ENCODE measurements around the gene PRRT4. TPM values are rescaled to one million over a fixed set of nuclear protein-coding genes. Genes with fewer than 3 reads are reported as not detected.

PRRT4 gene
- total RNA-seq, 1 donor from 2014 or later: 0.47 TPM

DNA sequence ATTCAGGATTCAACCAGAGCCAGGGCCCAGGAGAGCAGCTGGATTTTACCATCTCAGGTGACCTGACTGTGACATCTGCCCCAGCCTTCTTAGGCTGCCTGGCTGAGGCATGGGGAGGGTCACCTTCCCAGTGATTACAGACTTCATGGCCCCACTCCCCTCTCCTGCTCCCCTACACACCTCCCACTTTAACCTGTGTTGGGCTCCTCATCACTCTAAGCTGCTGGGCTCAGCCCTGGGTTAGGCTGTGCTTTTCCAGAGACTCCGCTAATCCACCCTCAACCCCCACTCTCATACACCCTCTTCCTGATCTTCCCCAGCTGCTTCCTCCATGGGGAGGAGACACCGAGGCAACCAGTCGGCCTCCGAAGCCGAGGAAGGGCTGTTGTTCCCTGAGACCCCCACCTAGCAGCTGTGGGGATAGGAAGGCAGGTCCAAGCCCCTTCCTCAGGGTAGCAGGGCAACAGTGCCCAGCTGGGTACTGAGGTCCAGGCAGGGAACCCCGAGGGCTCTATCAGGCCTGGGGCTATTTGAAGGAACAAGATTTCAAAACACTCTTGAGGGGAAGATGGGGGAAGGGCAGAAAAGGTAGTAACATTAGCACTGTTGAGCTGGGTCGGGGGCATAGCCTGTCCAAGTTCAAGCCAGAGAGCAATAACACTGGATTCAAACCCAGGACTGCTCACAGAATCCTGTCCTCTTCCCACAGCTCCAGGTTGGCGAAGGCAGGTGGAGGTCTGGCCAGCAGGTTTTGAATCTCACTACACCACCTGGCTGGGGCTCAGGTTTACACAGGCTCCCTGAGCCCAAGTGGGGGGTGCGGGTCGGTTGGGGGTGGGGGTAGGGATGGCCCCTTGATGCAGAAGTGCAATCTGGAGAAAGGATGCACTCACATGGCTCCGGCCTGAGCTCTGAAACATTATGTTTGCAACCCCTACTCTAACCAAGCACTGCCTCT, 46.5 kb upstream of the PRRT4 start:
- ATAC-seq (no peak), DNase-seq (no peak)
- H3K36me3 ChIP-seq: no peaks in the 10 kb centered on the region
- peak overlapping the region; percentile 98 for H3K27ac ChIP-seq
- no peaks in the 10 kb centered on the region for H3K9me3 ChIP-seq
- TF ChIP-seq, protein P1, sequence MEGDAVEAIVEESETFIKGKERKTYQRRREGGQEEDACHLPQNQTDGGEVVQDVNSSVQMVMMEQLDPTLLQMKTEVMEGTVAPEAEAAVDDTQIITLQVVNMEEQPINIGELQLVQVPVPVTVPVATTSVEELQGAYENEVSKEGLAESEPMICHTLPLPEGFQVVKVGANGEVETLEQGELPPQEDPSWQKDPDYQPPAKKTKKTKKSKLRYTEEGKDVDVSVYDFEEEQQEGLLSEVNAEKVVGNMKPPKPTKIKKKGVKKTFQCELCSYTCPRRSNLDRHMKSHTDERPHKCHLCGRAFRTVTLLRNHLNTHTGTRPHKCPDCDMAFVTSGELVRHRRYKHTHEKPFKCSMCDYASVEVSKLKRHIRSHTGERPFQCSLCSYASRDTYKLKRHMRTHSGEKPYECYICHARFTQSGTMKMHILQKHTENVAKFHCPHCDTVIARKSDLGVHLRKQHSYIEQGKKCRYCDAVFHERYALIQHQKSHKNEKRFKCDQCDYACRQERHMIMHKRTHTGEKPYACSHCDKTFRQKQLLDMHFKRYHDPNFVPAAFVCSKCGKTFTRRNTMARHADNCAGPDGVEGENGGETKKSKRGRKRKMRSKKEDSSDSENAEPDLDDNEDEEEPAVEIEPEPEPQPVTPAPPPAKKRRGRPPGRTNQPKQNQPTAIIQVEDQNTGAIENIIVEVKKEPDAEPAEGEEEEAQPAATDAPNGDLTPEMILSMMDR (IDR thresholded peaks at IDR 0.05): no peak
- no peaks in the 10 kb centered on the region for H3K27me3 ChIP-seq (ENCODE audit: low read depth)
- intact Hi-C loops (cut with DNase I): no loop called here
- H3K4me1 ChIP-seq: peaks cover 62% of the 10 kb centered on the region
- H3K4me3 ChIP-seq: peak overlapping the region; percentile 77

- Histone ChIP-seq H3K4me3 (peak overlapping the region; percentile 77), H3K27ac (peak overlapping the region; percentile 98)
- DNase-seq: no peak
Observed at GRCh38 chr7:128407233-128407589, 45.7 kb upstream of the PRRT4 start.

GRCh38 chr7:128406314-128407232, 45.1 kb upstream of the PRRT4 start:
- TF ChIP-seq, protein P1 (IDR thresholded peaks at IDR 0.05): no peak
- ATAC-seq (no peak), DNase-seq (no peak)
- Histone ChIP-seq H3K9me3 (no peaks in the 10 kb centered on the region), H3K27me3 (ENCODE audit: low read depth) (no peaks in the 10 kb centered on the region), H3K27ac (peak overlapping the region; percentile 98), H3K4me3 (peak overlapping the region; percentile 75), H3K4me1 (peaks cover 62% of the 10 kb centered on the region), H3K36me3 (peaks cover 4% of the 10 kb centered on the region)
- intact Hi-C loops (cut with DNase I): no loop called here

More at GRCh38 chr7:128407233-128407589, 45.7 kb upstream of the PRRT4 start:
- intact Hi-C loops (cut with DNase I): no loop called here
- peaks cover 62% of the 10 kb centered on the region for H3K4me1 ChIP-seq
- no peaks in the 10 kb centered on the region for H3K27me3 ChIP-seq (ENCODE audit: low read depth)
- TF ChIP-seq, protein P1 (IDR thresholded peaks at IDR 0.05): no peak
- no peaks in the 10 kb centered on the region for H3K9me3 ChIP-seq
- no peaks in the 10 kb centered on the region for H3K36me3 ChIP-seq
- no peak for ATAC-seq

GRCh38 chr7:128405471-128406313, 44.2 kb upstream of the PRRT4 start:
- Histone ChIP-seq H3K27me3 (ENCODE audit: low read depth) (no peaks in the 10 kb centered on the region), H3K9me3 (no peaks in the 10 kb centered on the region), H3K4me3 (peak overlapping the region; percentile 75), H3K27ac (peak overlapping the region; percentile 65), H3K36me3 (peaks cover 13% of the 10 kb centered on the region), H3K4me1 (peaks cover 57% of the 10 kb centered on the region)
- DNase-seq: peak; percentile 70
- ATAC-seq: no peak
- TF ChIP-seq, protein P1 (IDR thresholded peaks at IDR 0.05): no peak
- intact Hi-C loops (cut with DNase I): no loop called here

All from lower lobe of right lung (tissue), 2 donors.